Raji (cell line): ENCODE measurements around the gene RBBP8.
A peak's percentile ranks its signal among the peaks of the same experiment; 100 is the strongest.

Experiments
- POLR2A ChIP-seq: IDR thresholded peaks from 2 replicates; pipeline ENCODE4 v1.6.1; 2011; ENCODE audit warnings: low read depth, low read length, control low read depth; ENCODE audit not compliant: insufficient read depth

RBBP8 gene

DNA sequence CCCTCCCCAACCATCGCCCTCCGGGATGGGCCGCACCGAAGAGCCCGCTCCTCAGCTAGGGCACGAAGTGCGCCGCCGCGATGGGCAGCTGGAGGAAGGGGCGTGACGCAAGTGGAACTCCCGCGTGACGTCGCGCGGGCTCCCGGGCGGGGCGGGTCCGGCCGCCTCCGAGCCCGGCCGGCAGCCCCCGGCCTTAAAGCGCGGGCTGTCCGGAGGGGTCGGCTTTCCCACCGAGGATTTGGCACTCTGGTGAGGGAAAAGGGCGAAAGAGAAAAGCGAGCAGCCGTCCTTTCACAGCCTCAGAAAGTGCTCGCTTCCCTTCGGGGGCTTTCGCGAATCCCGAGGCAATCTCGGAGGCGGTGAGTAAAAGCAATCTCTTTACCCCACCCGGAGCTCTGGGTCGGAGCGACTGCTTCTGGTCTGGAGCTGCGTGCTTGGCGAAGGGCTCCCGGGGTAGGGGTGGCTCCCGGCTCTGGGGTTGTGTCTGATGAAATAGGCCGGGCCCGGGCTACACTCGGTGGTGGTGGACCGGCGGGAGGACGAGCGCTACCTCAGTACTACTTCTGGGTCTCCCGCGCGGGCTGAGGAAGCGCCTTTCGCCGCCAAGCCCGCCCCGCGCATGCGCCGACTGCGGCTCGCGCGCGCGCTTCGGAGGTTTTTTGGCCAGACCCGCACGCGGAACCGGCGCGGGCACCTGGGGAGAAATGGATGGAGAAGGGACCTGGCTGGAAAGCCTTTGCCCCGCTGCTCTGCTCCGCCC lies at the start of gene RBBP8:
Gene RBBP8 (plus strand): TSS at position 123 of the 760 bp plus-strand sequence. CDS start 3,524 bp downstream, outside the sequence.
- peak; percentile 74 for TF ChIP-seq POLR2A

DNA sequence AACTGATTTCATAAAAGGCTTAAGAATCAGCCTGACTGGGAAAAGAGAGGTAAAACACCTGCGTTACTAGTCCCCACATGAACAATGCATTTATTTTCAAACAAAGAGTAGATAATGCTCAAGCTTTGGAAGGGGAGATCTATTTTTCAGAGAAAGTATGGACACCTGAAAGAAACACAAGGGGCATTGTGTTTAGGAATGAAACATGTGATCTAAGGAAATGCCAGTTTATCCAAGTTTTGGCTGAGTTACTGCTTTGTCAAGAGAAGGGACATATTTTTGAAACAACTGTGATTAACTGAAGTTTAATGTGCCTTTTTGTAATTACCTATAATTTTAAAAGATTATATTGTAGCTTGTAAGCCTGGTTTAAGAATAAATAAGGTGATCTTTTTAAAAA lies 49.3 kb upstream of the RBBP8 start:
- TF ChIP-seq POLR2A: no peak

- no peak for TF ChIP-seq POLR2A
Observed at GRCh38 chr18:22899421-22899820, 33.7 kb upstream of the RBBP8 start.

DNA sequence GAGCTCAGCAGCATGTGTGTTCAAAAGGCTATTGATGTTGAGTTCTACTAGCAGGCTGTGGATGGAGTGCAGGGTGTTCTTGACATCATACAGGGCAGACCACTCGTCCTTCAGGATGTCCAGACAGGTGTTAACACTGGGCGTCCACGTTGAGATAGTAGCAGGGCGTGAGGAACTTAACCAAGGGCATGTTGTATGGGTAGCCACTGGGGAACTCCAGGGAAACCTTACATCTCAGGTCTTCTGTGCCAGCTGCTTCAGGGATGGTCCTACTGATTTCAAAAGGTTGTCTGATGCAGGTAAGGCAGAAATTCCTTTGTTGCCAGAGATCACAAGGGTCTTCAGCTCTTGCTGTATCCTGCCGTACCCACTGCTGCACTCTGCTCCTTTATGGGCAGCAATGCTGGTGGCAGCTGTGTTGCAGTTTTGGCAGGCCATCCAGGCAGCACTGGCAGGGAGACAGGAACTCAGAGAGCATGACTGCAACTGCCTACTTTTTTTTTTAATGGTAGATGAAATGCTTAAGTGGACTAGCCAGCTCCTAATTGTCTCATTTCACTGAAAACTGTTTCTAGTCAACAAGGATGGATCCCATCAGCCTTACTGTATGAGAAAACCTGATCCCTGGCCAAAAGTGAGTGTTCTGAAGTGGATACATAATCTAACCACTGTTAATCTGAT lies 32.4 kb upstream of the RBBP8 start:
- no peak for TF ChIP-seq POLR2A

DNA sequence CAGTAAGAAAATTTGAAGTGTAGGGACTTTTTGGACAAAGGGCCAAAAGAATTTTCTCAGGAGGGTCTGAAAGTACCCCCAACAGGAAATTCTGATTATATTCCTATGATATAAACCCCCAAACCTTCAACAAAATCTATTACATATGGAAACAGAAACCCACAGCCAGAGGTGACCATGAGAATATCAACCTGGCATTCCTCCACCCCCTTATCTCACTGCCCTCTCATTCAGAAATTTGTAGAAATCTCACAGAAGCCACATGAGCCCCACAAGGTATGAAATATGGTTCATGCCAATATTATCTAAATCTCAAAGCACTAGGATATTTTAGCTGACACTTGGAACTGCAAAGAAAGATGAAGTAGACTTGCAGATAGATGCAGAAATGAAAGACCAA lies 31.0 kb upstream of the RBBP8 start:
- no peak for TF ChIP-seq POLR2A

- TF ChIP-seq POLR2A: no peak
Observed at GRCh38 chr18:22912149-22912548, 21.0 kb upstream of the RBBP8 start.

GRCh38 chr18:22912835-22913234 lies 20.3 kb upstream of the RBBP8 start:
- TF ChIP-seq POLR2A: no peak

- no peak for TF ChIP-seq POLR2A
Observed at GRCh38 chr18:22913861-22914260, 19.3 kb upstream of the RBBP8 start.

DNA sequence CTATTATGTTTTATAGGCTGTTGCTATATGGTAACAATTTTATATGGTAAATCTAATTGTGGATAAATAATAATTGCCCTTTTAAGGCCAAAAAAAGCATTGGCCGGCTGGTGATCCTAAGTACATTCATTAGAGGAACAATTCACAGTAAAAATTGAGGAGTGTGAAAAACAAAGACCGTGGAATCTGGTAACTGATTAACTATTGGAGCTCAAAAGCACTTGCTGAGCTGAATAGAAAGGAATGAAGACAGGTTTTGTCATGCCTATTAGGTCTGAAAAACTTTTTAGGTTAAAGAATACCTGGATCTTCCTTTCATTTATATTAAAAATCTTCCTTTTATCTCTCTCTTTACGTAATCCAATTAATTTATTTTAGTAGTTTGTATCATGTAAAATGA lies 18.5 kb upstream of the RBBP8 start:
- TF ChIP-seq POLR2A: no peak

DNA sequence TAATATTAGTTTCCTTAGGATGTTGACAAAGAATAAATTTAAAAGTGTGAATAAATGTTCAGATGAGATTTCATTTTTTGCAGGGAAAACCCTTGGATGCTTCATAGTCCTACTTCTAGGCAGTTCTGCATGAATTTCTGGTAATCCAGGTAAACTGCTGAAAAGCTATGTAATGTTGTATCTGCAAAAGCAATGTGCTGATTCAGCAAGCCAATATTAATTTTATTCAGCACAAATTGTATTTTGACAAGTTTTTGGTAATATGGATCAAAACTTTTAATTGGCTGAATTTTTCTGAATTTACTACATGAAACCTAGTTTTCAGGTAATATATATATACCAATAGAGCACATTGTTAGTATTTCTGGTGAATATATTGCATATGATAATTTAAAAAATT lies 17.8 kb upstream of the RBBP8 start:
- TF ChIP-seq POLR2A: no peak

GRCh38 chr18:22921772-22922171 lies 11.4 kb upstream of the RBBP8 start:
- no peak for TF ChIP-seq POLR2A

GRCh38 chr18:22924589-22924988 lies 8.5 kb upstream of the RBBP8 start:
- TF ChIP-seq POLR2A: no peak

DNA sequence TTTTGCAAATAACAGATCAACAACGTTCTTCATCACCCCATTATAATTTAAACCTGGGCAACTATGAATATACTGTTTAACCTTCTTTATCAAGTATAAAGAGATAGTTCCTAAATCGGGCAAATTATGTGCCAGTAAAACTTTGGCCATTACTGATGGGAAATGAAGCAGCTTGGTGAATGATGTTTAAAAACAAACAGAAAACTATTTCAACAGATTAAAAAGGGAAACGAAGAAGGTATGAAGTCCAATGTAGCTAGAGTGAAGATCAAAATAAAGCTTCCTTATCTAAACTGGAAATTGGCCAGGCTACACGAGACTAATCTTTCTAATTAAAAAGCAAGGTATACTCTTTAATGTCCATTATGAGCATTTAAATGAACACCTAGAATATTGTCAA lies 6.7 kb upstream of the RBBP8 start:
- TF ChIP-seq POLR2A: no peak

DNA sequence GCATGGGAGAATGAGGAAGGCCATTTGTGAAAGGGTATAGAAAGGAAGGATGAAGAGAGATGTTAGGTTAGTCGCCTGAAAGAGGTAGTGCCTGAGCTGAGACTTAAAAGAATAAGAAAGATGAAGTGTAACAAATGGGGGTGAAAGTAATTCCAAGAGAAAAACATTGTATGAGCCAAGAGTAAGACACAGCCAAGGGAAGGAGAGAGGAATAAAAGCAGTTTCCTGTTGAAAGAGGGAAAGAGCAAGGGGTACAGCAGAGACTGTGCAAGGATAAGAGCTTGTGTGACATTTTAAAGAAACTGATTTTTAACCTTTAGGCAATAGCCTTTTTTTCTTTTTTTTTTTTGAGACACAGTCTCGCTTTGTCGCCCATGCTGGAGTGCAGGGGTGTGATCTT lies 4.8 kb upstream of the RBBP8 start:
- no peak for TF ChIP-seq POLR2A

DNA sequence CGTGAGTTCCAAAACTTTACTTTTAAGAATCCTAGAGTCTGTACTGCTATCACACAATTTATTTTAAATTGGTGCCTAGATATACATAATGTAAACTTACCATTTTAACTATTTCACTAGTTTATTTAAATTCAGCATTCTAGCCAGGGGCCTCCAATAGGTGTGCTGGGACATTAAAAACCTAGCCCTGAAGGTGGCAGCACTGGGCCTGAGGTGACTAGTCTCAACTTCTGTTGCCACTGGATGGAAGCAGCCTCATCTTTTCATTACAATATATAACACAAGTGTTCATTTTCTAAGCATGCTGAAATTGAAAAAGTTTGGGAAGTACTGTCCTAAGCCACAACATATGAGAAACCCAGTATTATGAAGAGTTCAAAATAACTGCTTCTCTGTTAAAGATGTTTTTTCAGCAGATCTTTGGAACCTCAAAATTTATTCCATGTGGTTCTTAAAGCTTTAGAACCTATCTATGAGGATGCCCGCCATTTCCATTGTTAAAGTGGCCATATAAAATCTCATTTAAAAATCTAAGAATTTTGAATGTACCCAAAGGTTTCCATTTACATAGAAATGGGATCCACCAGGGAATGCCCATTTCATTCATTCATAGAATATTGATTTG lies 2.9 kb upstream of the RBBP8 start:
- TF ChIP-seq POLR2A: no peak

GRCh38 chr18:22932885-22933205 lies 283 bp upstream of the RBBP8 start:
- TF ChIP-seq POLR2A: no peak
